Dendritic cell treated with granulocyte-macrophage colony-stimulating factor and Interleukin-4, amounts not matched to agents 40 ng/mL and 50 ng/mL, for 4 days (primary cell): ENCODE results near the gene HLCS.
A peak's percentile ranks its signal among the peaks of the same experiment; 100 is the strongest.

Experiments used
- H3K27ac Mint-ChIP-seq: one replicate; pipeline ENCODE4 v1.8.0; 2022; ENCODE audit warnings: mild to moderate bottlenecking, mixed read lengths
- H3K27me3 Mint-ChIP-seq: one replicate; pipeline ENCODE4 v1.8.0; 2022; ENCODE audit warnings: mild to moderate bottlenecking, mixed read lengths
- H3K36me3 Mint-ChIP-seq: one replicate; pipeline ENCODE4 v1.8.0; 2022; ENCODE audit warnings: low read depth, mixed read lengths
- H3K4me1 Mint-ChIP-seq: one replicate; pipeline ENCODE4 v1.8.0; 2022; ENCODE audit warnings: low read depth, mixed read lengths
- H3K4me3 Mint-ChIP-seq: one replicate; pipeline ENCODE4 v1.8.0; 2022; ENCODE audit warnings: mild to moderate bottlenecking, moderate library complexity, mixed read lengths
- H3K9me3 Mint-ChIP-seq: one replicate; pipeline ENCODE4 v1.8.0; 2022; ENCODE audit warnings: mixed read lengths
- intact Hi-C: fragments of 100-400 bp; cut with micrococcal nuclease; formaldehyde crosslinking; loops from one replicate; pipeline ENCODE4 v1.15.0; 2022

HLCS gene

GRCh38 chr21:36788120-36788638 lies 178.3 kb downstream of the HLCS start:
- H3K4me1 Mint-ChIP-seq, result peaks cover 12% of the 10 kb centered on the region
- no peaks in the 10 kb centered on the region for H3K9me3 Mint-ChIP-seq
- peak overlapping the region; percentile 36 for H3K4me3 Mint-ChIP-seq
- no peaks in the 10 kb centered on the region for H3K27me3 Mint-ChIP-seq
- H3K27ac Mint-ChIP-seq, result peak overlapping the region; percentile 55
- no peaks in the 10 kb centered on the region for H3K36me3 Mint-ChIP-seq
- intact Hi-C loops, result no loop called here

DNA sequence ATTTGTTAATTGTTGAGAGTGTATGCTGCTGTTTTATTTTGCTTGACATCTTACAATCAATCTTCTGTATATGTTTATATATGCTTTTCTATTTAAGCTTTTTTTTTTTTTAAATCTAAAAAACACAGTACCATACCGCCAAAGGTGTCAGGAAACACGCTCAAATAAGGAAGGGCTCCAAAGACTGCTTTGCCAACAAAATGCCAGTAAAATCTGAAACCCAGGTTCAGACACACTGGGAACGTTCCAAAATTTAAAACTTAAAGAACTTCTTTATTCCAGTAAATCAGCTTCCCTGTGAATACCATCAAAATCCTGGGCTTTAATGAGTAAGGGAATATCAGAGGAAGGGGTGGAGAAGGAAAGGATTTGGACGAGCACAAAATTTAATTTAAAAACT lies 180.3 kb downstream of the HLCS start:
- Mint-ChIP-seq H3K4me3 (no peak overlapping the region), H3K36me3 (no peaks in the 10 kb centered on the region), H3K27ac (no peak overlapping the region), H3K9me3 (no peaks in the 10 kb centered on the region), H3K27me3 (no peaks in the 10 kb centered on the region), H3K4me1 (peaks cover 12% of the 10 kb centered on the region)
- intact Hi-C loops, result no loop called here

DNA sequence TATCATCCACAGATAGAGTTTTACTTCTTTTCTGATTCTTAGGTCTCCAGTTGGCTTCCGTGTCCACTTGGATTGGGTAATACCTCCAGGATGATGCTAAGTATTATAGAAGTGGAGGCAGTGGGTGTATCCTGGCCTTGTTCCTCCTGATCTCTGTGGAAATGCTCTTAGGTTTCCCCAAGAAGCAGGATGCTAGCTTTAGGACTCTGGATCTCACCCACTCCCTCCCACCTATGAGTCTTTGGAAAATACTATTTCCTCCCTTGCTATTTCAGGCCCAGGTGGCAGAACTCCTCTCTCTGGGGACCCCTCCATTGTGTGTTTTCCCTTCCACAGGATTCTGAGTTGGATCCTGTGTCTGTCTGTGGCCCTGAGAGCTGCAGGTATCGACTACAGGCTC lies 180.9 kb downstream of the HLCS start:
- Mint-ChIP-seq H3K36me3 (no peaks in the 10 kb centered on the region), H3K4me1 (peaks cover 12% of the 10 kb centered on the region), H3K9me3 (no peaks in the 10 kb centered on the region), H3K27me3 (no peaks in the 10 kb centered on the region), H3K4me3 (no peak overlapping the region), H3K27ac (no peak overlapping the region)
- intact Hi-C loops, result no loop called here

- no peak overlapping the region for H3K4me3 Mint-ChIP-seq
- H3K27me3 Mint-ChIP-seq, result no peaks in the 10 kb centered on the region
- no peak overlapping the region for H3K27ac Mint-ChIP-seq
- peaks cover 12% of the 10 kb centered on the region for H3K4me1 Mint-ChIP-seq
- intact Hi-C loops, result no loop called here
- no peaks in the 10 kb centered on the region for H3K9me3 Mint-ChIP-seq
- no peaks in the 10 kb centered on the region for H3K36me3 Mint-ChIP-seq
Measured at GRCh38 chr21:36784947-36785346, 181.5 kb downstream of the HLCS start.

GRCh38 chr21:36783612-36784374 lies 182.7 kb downstream of the HLCS start:
- peaks cover 11% of the 10 kb centered on the region for H3K4me1 Mint-ChIP-seq

GRCh38 chr21:36780861-36781260 lies 185.6 kb downstream of the HLCS start:
- Mint-ChIP-seq H3K27me3 (no peaks in the 10 kb centered on the region), H3K4me1 (no peaks in the 10 kb centered on the region), H3K4me3 (no peak overlapping the region), H3K36me3 (no peaks in the 10 kb centered on the region), H3K9me3 (no peaks in the 10 kb centered on the region), H3K27ac (no peak overlapping the region)
- intact Hi-C loops, result no loop called here

More at GRCh38 chr21:36783612-36784374, 182.7 kb downstream of the HLCS start:
- Mint-ChIP-seq H3K27ac (no peak overlapping the region), H3K4me3 (no peak overlapping the region), H3K27me3 (no peaks in the 10 kb centered on the region), H3K36me3 (no peaks in the 10 kb centered on the region), H3K9me3 (no peaks in the 10 kb centered on the region)
- intact Hi-C loops, result no loop called here

DNA sequence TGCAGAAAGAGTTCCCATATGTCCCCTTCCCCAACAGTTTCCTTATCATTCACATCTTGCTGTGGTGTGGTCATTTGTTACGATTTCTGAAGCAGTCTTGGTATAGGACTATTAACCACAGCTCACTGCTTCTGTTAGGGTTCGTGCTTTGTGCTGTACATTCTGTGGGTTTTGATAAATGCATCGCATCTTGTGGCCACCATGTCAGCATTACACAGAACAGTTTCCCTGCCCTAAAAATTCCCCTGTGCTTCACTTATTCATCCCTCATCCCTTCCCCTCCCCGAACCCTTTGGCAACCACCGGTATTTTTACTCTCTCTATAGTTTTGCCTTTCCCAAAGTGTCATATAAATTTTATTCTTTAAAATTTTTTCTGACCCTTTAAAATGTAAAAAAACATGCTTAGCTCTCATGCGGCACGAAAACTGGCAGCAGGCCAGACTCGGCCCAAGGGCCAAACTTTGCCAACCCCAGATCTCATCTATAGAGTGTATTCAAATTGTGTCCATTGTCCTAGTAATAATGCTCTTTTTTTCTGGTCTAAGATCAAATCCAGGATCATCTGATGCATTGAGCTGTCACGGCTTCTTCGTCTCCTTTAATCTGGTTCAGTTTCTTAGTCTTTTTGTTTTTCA lies 189.4 kb downstream of the HLCS start:
- Mint-ChIP-seq H3K9me3 (no peaks in the 10 kb centered on the region), H3K36me3 (no peaks in the 10 kb centered on the region), H3K27me3 (no peaks in the 10 kb centered on the region), H3K4me3 (no peak overlapping the region), H3K27ac (no peak overlapping the region), H3K4me1 (no peaks in the 10 kb centered on the region)
- intact Hi-C loops, result no loop called here

- Mint-ChIP-seq H3K9me3 (no peaks in the 10 kb centered on the region), H3K27me3 (no peaks in the 10 kb centered on the region), H3K27ac (no peak overlapping the region), H3K4me1 (no peaks in the 10 kb centered on the region), H3K36me3 (no peaks in the 10 kb centered on the region), H3K4me3 (no peak overlapping the region)
- intact Hi-C loops, result no loop called here
Measured at GRCh38 chr21:36773995-36774394, 192.5 kb downstream of the HLCS start.

DNA sequence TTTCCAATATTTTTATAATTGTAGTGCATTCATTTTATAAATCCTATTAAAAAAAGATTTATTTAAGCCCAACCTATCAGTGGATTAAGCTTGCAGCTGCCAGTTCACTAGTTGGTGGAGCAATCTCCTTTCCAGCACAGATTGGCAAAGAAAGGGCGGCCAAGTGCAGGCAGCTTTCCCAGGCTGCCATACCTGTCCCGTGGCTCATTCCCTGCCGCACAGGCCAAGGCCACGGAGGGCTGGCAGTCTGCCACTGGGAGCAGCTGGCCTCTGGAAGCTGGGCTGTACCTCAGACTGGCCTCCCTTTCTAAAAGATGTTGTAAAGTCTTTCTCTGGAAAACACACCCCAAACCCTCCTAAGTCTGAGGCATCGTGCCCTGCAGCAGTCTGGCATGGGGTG lies 193.4 kb downstream of the HLCS start:
- Mint-ChIP-seq H3K4me3 (no peak overlapping the region), H3K27ac (no peak overlapping the region), H3K4me1 (no peaks in the 10 kb centered on the region), H3K36me3 (no peaks in the 10 kb centered on the region), H3K9me3 (no peaks in the 10 kb centered on the region), H3K27me3 (no peaks in the 10 kb centered on the region)
- intact Hi-C loops, result no loop called here

- H3K27ac Mint-ChIP-seq, result no peak overlapping the region
- no peaks in the 10 kb centered on the region for H3K27me3 Mint-ChIP-seq
- no peaks in the 10 kb centered on the region for H3K36me3 Mint-ChIP-seq
- H3K4me3 Mint-ChIP-seq, result no peak overlapping the region
- no peaks in the 10 kb centered on the region for H3K4me1 Mint-ChIP-seq
- intact Hi-C loops, result no loop called here
- no peaks in the 10 kb centered on the region for H3K9me3 Mint-ChIP-seq
Measured at GRCh38 chr21:36769051-36769839, 197.2 kb downstream of the HLCS start.

DNA sequence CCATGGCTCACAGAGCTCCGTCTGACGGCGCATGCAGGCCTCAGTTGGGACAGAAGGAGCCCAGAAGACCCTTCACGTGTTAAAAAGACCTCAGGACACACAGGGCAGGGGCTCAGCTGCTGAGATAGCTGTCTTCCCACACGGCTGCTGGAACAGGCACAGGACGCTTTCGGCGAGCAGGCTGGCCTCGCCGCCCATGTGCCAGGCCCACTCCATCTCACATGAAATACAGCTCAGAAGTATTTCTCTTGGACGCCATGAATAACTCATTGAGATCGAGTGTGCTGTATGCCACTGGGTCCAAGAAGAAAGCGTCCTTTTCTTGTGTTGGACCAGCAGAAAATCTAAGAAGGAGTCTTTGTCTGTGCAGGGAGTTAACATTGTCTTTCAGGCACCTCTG lies 198.0 kb downstream of the HLCS start:
- no peaks in the 10 kb centered on the region for H3K27me3 Mint-ChIP-seq
- H3K27ac Mint-ChIP-seq, result no peak overlapping the region
- no peaks in the 10 kb centered on the region for H3K36me3 Mint-ChIP-seq
- no peak overlapping the region for H3K4me3 Mint-ChIP-seq
- H3K9me3 Mint-ChIP-seq, result no peaks in the 10 kb centered on the region
- H3K4me1 Mint-ChIP-seq, result no peaks in the 10 kb centered on the region
- intact Hi-C loops, result no loop called here

GRCh38 chr21:36767096-36767495 lies 199.4 kb downstream of the HLCS start:
- intact Hi-C loops, result no loop called here
- Mint-ChIP-seq H3K27me3 (no peaks in the 10 kb centered on the region), H3K36me3 (no peaks in the 10 kb centered on the region)

DNA sequence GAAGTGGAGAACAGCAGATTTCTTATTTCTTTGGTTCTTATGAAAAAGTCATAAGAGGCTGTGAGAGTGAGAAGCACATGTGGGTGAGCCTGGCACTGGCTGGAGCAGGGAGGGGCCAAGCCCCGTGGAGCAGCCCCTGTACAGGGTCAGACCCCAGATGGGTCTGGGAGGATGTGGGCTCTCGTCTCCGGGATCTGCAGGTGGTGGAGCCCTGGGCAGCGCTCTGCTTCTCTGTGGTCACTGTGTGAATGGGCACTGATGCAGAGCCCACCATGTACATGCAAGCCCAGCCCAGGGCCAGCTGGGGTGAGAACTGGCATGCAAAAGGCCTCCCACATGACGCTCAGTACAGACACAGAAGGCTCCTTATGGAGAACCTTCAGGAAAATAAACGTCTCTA lies 200.0 kb downstream of the HLCS start:
- intact Hi-C loops, result no loop called here
- H3K4me1 Mint-ChIP-seq, result no peaks in the 10 kb centered on the region
- H3K36me3 Mint-ChIP-seq, result no peaks in the 10 kb centered on the region
- H3K4me3 Mint-ChIP-seq, result no peak overlapping the region
- no peak overlapping the region for H3K27ac Mint-ChIP-seq
- H3K27me3 Mint-ChIP-seq, result no peaks in the 10 kb centered on the region
- no peaks in the 10 kb centered on the region for H3K9me3 Mint-ChIP-seq

More at GRCh38 chr21:36767096-36767495, 199.4 kb downstream of the HLCS start:
- Mint-ChIP-seq H3K4me1 (no peaks in the 10 kb centered on the region), H3K27ac (no peak overlapping the region), H3K4me3 (no peak overlapping the region), H3K9me3 (no peaks in the 10 kb centered on the region)

DNA sequence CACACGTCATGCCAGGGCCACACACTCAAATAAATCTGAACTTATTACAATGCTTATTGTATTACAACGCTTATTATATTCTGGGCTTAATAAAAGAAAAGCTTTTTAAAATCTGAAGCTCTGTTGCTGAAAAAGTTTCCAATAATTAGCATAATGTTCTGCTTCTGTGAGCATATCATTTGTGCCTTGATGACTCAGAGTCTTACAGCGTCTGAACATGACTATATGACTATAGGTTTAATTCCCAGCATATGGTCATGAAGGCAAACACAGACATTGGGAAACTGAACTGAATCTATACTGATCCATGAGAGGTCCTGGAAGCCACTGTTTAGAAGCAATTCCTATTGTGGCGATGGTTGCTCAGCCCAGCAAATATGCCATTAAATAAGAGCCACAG lies 201.2 kb downstream of the HLCS start:
- no peak overlapping the region for H3K4me3 Mint-ChIP-seq
- intact Hi-C loops, result no loop called here
- no peak overlapping the region for H3K27ac Mint-ChIP-seq
- no peaks in the 10 kb centered on the region for H3K4me1 Mint-ChIP-seq
- no peaks in the 10 kb centered on the region for H3K9me3 Mint-ChIP-seq
- no peaks in the 10 kb centered on the region for H3K36me3 Mint-ChIP-seq
- no peaks in the 10 kb centered on the region for H3K27me3 Mint-ChIP-seq
